SHP77 treated with DMSO at 0.1 percent for 48 hours (cell line): Measurements from ENCODE around the gene CLEC4M.
"Not testable (repeated sequence)": the region's sequence is repeated elsewhere in the genome, so short reads cannot be mapped to it uniquely, and the experiment has no call there.

Experiments
- DNase-seq: peaks from one replicate; lab custom pipeline; 2025; lab: John Stamatoyannopoulos, UW

The CLEC4M gene

GRCh38 chr19:7740682-7741054 is 22.4 kb upstream of the CLEC4M start:
- DNase-seq, result no peak

GRCh38 chr19:7742575-7742974 is 20.5 kb upstream of the CLEC4M start:
- DNase-seq, result no peak

- no peak for DNase-seq
Measured at GRCh38 chr19:7742991-7743390, 20.1 kb upstream of the CLEC4M start.

GRCh38 chr19:7743425-7743841 is 19.6 kb upstream of the CLEC4M start:
- no peak for DNase-seq

GRCh38 chr19:7744199-7744786 is 18.8 kb upstream of the CLEC4M start:
- no peak for DNase-seq

DNA sequence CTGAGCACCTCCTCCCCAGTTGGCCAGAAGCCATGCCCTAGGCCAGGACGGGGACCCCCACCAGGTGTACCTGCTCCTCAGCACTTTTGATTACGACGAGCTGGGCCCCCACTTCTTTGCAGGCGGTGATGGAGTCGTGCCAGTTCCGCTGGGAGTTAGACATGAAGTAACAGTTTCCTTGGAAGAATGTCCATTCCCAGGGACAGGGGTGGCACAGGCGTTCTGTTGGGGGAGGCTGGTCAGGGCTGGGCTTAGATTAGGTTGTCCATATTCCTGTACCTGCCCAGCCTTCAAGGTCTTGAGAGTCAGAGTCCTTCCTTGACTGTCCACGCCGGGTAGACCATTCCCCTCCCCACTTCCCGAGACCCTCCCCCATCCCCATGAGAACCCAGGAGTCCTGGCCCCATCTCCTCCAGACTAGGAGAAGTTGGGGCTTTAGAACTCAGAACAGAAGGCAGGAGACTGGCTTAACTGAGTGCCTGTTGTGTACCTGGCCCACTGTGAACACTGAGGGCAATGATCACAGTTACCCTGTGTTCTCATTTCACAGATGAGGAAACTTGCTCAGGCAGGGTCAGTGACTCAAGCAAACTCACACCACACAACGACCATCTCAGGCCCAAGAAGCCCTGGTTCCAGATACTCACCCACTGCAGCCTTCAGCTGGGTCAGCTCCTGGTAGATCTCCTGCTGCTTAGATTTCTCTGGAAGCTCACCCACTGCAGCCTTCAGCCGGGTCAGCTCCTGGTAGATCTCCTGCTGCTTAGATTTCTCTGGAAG is 18.0 kb upstream of the CLEC4M start:
- no peak for DNase-seq

DNA sequence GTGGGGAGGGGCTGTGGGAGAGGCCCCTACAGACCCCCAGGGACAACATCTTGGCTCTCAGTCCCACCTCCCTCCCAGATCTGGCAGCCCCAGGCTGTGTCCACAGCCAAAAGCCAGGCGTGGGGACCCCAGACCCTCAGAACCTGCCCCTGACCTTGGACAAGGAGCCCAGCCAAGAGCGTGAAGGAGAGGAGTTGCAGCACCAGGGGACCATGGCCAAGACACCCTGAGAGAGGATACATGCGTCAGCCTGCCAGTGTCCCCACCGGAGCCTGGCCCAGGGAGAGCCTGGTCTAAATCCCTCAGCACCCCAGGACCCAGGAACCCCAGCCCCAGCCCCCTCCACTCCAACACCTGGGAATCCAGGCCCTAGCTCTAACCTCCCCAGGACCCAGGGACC is 16.7 kb upstream of the CLEC4M start:
- not testable (repeated sequence) for DNase-seq

- no peak for DNase-seq
Measured at GRCh38 chr19:7746903-7747884, 15.8 kb upstream of the CLEC4M start, which contains the start of gene CD209. Gene CD209 (minus strand): TSS chr19:7747534. CDS start chr19:7747511, 23 bp downstream.

DNA sequence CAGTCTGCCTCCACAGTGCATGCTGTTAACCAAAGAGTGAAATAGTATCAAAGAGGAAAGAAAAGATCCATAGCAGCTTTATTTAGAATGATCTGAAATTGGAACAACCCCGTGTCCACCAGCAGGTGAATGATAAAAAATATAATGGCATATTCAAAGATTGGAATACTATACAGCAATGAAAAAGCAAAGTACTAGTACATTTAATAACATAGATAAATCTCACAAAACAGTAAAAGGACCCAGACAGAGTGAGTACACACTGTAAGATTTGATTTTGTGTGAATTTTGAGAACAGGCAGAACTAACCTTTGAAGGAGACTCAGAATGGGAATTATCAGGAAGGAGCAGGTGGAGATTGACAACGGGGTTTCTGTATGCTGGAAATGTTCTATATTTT is 14.9 kb upstream of the CLEC4M start:
- DNase-seq, result no peak

- no peak for DNase-seq
Measured at GRCh38 chr19:7748756-7749155, 14.3 kb upstream of the CLEC4M start.

DNA sequence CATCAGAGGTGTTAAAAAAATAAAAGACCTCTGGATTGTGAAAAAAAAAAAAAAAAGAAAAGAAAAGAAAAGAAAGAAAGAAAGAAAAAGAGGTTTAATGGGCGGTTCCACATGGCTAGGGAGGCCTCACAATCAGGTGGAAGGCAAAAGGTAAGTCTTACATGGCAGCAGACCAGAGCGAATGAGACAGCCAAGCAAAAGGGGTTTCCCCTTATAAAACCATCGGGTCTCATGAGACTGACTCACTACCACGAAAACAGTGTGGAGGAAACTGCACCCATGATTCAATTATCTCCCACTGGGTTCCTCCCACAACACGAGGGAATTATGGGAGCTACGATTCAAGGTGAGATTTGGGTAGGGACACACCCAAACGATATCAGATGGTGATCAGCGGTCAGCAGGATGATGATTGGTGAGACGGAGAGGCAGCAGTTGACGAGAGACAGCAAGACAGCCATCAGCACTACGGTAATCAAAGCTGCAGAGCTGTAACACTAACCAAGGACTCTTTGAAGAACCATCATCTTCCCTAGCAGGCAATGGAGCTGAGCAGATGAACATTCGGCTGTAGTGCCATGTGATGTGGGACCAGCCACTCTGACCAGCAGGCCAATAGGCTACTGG is 11.8 kb upstream of the CLEC4M start:
- DNase-seq, result no peak

DNA sequence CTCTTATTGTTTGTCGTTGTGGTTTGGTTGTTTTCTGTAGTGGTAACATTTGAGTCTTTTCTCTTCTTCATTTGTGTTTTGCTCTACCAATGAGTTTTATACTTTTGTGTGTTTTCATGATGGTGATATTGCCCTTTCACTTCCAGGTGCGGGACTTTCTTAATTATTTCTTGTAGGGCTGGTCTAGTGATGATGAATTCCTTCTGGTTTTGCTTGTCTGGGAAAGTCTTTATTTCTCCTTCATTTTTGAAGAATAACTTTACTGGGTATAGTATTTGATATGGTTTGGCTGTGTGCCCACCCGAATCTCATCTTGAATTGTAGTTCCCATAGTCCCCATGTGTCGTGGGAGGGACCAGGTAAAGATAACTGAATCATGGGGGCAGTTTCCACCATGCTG is 6.8 kb upstream of the CLEC4M start:
- DNase-seq, result no peak

DNA sequence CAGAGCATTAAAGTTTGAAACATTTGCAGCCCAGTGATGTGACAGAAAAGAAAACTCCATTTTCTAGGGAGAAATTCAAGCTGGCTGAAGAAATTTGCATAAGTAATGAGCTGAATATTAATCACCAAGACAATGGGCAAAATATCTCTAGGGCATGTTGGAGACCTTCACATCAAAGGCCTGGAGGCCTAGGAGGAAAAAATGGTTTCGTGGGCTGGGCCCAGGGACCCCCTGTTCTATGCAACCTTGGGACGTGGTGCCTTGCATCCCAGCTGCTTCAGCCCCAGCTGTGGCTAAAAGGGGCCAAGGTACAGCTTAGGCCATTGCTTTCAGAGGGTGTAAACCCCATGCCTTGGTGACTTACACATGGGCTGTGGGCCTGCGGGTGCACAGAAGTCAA is 5.7 kb upstream of the CLEC4M start:
- no peak for DNase-seq

DNA sequence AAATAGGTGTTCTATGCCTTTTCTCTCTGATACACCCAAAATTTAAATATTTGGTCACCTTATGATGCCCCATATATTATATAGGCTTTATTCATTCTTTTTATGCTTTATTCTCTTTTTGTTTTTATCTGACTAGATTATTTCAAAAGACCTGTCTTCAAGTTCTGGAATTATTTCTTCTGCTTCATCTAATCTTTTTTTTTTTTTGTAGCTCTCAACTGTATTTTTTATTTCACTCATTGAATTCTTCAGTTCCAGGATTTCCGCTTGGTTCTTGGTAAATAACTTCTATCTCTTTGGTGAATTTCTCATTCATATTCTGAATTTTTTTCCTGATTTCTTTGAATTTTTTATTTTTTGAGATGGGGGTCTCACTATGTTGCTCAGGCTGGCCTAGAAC is 3.9 kb upstream of the CLEC4M start:
- no peak for DNase-seq

DNA sequence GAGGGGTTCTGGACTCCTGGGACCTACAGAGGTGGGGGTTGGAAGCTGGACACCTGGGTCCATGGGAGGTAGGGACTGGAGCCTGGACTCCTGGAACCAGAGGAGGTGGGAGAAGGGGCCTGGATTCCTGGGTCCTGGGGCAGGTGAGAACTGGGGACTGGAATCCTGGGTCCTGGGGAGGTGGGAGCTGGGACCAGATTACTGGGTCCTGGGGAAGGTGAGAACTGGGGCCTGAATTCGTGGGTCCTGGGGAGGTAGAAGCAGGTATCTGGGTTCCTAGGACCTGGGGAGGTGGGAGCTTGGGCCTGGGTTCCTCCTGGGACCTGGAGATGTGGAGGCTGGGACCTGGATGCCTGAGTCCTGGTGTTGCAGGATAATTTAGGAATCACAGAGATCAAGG is 653 bp downstream of the CLEC4M start:
- no peak for DNase-seq

DNA sequence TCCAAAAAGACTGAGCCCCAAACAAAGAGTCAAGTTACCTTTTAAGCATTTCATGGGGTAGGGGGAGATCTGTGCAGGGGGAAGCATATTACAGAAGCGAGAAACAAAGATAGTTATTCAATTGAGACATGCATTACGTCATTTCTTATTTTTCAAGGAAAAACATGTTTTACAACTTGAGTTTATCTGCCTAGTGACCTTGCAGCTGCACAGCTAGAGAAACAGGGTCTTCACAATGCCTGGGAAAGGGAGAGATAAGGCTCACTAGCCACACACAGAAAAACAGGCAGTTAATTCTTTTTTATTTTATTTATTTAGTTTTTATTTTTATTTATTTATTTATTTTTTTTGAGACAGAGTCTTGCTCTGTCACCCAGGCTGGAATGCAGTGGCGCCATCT is 1.1 kb downstream of the CLEC4M start:
- DNase-seq, result not testable (repeated sequence)

GRCh38 chr19:7765043-7765442 is 2.0 kb downstream of the CLEC4M start:
- DNase-seq, result not testable (repeated sequence)

- DNase-seq, result no peak
Measured at GRCh38 chr19:7766535-7766934, 3.5 kb downstream of the CLEC4M start.

GRCh38 chr19:7767487-7767886 is 4.4 kb downstream of the CLEC4M start:
- no peak for DNase-seq

- DNase-seq, result no peak
Measured at GRCh38 chr19:7769171-7769570, 6.1 kb downstream of the CLEC4M start.

DNA sequence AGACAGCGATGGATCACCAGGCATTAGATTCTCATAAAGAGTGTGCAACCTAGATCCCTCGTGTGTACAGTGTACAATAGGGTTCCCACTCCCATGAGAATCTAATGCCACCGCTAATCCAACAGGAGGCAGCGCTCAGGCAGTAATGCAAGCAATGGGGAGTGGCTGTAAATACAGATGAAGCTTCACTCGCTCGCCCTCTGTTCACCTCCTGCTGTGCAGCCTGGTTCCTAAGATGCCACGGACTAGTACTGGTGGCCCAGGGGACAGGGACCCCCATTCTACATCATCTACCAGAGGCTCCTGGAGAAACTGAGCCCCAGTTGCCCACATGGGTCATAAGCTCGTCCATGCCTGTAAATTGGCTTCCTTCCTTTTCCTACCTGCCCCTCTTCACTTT is 8.0 kb downstream of the CLEC4M start:
- DNase-seq, result no peak

DNA sequence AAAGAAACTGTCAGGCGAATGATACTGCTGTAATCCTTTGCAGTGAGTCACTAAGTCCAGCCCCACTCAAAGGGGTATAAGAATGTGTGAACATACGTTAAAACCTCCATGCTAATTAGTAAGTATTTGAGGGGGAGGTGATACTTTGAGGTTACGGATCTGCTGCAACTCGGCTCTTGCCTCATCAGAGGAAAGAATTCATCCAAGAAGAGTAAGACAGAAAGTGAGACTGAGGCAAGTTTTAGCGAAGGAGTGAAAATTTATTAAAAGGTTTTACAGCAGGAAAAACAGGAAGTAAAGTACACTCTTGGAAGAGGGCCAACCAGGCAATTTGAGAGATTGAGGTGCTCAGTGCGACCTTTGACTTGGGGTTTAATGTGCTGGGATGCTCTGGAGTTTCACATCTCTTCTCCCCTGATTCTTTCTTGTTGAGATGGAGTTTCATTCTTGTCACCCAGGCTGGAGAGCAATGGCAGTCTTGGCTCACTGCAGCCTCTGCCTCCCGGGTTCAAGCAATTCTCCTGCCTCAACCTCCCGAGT is 9.8 kb downstream of the CLEC4M start:
- DNase-seq, result no peak
